NCI-H1048 (cell line): ENCODE measurements around the gene SERPINH1.

ENCODE experiments used
- DNase-seq: peaks from one replicate; lab custom pipeline; 2025; lab: John Stamatoyannopoulos, UW

The SERPINH1 gene

DNA sequence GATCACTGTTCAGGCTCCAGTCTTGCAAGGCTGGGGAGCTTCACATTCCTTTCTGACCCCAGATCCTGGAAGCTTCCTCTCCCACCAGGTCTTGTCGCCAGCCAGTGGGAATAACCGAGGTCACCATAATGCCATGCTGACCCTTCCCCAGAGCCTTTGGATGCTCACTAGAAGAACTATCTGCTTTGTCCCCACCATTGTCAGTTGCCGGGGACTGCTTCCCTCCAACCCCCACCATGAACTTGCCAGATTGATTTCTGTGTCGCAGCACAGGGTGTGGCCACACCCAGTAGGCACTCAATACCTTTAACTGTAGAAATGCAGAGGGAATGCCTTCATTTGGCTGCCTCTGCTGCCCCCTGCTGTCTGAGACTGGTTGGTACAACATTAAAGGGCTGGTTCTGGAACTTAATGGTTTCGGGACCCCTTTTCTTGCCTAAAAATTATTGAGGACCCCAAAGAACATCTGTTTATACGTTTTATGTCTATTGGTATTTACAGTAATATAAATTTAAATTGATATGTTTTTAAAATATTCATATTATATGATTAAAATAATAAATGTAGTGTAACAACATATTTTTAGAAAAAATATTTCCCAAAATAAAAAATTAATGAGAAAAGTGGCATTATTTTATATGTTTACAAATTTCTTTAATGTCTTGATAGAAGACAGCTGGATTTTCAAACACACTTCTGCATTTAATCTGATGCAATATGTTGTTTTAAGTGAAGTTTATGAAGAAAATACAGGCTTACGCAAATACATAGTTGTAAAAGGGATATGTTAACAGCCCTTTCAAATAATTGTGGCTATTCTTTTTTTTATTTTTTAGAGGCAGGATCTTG is 29.6 kb upstream of the SERPINH1 start:
- DNase-seq: no peak

DNA sequence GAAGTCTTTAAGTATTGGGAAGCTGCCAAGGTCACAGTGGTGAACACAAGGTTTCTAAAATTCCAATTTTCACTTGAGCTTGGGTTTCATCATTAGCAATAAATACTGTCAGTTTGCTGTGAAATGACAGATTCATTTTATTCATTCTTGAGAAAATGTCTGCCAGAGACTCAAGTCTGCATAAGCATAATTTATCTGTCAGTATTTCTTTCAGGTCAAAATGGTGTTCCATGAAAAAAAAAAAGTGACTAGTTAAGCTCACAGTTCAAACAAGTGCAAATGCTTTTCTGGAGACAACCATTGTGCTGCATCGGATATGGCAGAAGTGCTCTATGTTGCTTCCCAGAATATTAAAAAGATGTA is 28.2 kb upstream of the SERPINH1 start:
- DNase-seq: no peak

- no peak for DNase-seq
These were observed 27.6 kb upstream of the SERPINH1 start for GRCh38 chr11:75534259-75535069.

DNA sequence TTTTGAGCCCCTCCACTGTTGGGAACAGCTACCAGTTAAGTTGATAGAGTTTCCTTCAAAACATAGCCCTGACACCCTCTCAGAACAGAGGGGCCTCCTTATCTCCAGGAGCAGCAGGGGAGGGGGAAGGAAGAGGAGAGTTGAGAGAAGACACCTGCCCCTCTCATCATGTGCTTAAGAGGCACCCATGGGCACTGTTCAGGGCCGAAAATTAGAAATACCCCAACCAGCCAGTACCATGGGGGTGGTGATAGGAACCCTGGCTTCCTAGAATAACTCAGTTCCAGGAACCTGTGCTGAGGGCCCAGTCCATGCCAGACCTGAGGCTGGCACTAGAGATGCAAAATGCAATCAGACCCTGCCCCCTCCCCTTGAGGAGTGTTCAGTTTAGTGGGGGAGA is 27.0 kb upstream of the SERPINH1 start:
- no peak for DNase-seq

- DNase-seq: no peak
These were observed 25.0 kb upstream of the SERPINH1 start for GRCh38 chr11:75536786-75537641.

DNA sequence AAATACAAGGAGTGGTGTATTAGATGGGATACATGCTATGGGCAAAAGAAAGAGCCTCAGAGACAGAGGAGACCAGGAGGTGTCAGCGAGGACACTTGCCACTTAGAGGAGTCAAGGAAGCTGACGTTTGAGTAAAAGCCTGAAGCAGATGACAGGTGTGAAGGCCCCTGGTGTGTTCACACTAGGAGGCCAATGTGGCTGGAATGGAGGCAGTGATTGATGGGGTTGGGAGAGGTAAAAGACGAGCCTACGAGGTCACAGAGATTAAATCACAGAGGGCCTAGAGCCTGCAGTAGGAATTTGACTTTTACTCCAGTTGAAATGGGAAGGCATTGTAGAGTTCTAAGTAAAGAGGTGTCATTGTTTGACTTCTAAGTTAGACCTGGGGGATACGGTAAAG is 24.3 kb upstream of the SERPINH1 start:
- DNase-seq: no peak

DNA sequence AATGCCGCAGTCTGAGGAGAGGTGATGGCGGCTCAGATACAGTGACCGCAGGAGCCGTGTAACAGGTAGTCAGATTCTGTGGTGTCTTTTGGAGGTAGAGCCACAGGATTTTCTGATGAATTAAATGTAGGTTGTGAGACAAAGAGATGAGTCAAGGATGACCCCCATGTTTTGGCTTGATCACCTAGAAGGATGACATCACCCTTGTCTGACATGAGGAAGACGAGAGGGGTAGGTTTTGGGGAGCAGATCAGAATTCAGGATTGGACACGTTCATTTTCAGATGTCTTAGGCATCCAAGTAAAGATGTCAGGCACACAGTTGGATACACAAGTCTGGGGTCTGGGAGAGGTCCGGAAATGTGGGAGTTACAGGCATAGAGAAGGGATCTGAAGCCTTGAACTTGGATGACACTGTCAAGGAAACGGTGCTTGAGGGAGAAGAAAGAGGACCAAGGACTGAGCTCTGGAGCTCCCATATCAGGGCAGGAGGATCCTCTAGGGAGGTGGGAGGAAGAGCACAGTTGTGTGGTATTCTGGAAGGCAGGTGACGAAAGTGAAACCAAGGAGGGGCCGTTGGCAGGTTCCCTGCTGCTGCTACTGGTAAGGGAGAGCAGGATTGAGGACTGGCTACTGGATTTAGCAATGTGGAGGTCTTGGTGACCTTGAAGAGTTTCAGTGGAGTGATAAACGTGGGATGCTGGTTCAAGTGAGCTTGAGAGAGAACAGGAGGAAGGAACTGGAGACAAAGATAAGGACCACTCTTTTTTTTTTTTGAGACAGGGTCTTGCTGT is 23.7 kb upstream of the SERPINH1 start:
- no peak for DNase-seq

DNA sequence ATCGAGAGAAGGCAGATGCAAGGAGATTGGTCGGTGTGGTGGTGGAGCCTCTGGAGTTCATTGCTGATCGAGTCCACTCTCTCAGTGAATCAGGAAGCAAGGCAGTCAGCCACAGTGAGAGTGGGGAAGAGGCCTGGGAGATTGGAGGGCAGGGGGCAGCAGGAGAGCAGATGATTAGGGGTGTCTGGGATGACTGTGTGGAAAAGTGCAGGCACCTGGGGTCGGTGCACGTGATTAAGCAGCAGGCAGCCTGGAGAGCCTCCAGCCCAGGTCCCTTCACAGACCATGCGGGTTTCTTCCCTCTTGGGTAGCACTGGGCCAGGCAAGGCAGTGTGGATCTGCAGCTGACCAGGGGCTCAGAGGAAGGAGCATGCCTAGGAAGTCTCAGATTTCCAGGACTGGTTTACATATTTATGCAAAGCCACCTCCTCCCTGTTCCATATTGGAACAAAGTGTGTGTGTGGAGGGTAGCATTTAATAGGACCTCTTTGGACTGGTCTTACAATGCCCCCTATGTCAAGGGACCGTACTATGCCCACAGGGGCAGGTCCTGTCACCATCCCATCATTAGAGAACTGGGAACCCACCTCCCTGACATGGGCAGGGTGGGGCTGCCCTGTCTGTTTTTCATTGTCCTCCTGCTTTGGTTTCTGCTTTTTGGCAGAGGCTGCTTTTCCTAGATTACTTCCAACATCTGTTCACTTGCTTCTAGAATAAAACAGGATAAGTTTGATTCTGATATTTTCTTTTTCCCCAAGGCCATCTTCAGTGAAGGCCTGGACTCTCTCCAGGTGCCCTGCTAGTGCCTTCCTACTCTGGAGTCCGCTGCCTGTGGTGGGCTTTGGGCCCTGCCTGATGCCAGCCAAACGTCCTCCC is 22.4 kb upstream of the SERPINH1 start:
- no peak for DNase-seq

- no peak for DNase-seq
These were observed 20.6 kb upstream of the SERPINH1 start for GRCh38 chr11:75541193-75542087.

- DNase-seq: no peak
These were observed 20.0 kb upstream of the SERPINH1 start for GRCh38 chr11:75542088-75542438.

DNA sequence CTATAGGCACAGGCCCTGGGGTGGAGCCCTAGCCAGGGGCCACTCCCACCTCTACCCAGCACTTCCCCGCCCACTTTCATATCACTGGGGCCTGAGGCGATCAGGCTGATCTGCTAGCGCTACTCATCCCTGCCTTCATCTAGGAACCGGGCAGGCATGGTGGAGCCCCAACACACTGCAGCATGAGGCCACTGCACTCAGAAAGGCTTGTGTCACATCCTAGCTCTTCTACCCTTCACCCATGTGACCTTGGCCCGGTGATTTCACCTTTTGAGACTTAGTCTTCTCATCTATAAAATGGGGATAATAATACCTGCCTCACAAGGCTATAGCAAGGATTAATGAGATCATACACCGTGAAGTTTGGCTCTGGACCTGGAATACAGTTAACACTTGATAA is 18.2 kb upstream of the SERPINH1 start:
- DNase-seq: no peak

DNA sequence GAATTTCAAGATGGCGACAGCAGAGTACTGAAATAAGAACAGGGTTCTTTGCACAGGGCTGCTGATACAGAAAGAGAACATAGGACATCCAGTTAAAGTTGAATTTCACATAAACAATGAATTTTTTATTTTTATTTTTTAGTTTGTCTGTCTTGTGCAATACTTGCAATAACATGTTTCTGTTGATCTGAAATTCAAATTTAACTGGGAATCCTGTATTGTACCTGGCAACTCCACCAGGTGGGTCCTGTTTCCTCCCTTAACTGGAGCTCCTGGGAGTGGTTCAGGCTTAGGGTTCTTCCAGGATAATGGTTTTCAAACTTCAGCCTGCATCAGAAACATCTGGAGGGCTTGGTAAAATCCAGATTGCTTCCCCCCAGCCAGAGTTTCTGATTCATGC is 14.9 kb upstream of the SERPINH1 start:
- DNase-seq: no peak

- DNase-seq: no peak
These were observed 14.4 kb upstream of the SERPINH1 start for GRCh38 chr11:75547617-75548058.

DNA sequence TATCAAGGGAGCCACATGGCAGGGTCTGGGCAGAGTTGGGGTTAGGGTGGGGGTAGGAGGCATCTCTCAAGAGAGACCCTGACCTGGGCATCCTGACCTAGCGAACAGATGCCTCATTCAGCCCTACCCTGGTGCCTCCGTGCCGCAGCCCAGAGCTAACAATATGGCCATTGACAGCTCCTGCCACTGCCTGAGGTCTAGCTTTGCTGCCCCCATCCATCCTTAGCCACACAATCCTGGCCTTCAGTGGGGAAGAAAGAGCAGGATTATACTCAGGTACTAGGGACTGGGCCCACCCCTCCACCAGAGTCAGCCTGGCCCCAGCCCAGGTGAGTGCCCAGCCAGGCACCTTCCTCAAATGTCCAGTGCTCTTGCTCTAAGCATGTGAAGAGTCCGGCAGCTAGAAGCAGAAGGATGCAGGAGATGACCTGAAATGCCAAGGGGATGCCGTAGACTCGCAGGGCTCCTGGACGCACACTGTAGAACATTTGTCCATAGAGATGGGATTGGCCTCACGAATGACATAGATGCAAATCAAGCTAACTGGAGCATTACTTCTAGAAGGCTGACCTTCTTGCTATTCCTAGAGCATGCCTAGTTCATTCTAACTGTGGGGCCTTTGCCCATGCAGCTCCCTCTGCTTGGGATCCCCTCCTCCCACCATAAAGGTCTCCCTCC is 13.3 kb upstream of the SERPINH1 start:
- DNase-seq: no peak

DNA sequence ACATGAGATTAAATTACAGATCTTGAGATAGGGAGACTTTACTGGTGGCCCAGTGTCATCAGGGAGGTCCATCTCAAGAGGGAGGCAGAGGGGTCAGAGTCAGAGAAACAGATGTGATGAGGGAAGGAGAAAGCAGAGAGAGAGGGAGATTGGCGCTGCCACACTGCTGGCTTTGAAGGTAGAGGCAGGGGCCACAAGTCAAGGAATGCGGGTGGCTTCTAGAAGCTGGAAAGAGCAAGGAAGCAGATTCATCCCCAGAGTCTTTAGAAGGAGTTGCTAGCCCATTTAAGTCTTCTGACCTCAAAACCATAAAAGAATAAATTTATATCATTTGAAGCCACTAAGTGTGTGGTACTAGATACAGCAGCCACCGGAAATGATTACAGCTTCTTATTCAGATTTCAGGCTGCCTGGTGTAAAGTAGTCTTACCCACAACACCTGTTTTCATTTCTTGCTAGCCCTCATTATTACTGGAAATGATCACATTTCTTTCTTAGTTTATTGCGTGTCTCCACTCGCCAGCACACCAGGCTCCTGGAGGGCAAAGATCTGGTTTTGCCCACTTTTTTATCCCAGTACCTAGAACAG is 12.6 kb upstream of the SERPINH1 start:
- no peak for DNase-seq

GRCh38 chr11:75553182-75553581 is 8.9 kb upstream of the SERPINH1 start:
- DNase-seq: no peak

DNA sequence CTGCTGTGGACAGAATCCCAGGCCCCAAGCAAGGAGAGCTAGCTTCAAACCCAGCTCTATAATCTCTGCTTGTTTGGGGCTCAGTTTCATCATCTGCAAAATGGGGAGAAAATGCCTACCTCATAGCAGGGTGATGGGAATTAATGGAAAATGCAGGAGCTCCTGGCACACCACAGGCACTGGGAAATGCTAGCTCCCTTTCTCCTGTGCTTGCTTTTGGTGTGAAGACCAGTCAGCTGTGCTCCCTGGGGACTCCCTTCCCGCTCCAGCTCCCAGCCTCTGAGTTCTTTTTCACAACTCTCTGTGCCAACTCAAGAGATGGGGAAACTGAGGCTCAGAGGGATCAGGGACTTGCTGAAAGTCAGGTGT is 8.2 kb upstream of the SERPINH1 start:
- DNase-seq: no peak

DNA sequence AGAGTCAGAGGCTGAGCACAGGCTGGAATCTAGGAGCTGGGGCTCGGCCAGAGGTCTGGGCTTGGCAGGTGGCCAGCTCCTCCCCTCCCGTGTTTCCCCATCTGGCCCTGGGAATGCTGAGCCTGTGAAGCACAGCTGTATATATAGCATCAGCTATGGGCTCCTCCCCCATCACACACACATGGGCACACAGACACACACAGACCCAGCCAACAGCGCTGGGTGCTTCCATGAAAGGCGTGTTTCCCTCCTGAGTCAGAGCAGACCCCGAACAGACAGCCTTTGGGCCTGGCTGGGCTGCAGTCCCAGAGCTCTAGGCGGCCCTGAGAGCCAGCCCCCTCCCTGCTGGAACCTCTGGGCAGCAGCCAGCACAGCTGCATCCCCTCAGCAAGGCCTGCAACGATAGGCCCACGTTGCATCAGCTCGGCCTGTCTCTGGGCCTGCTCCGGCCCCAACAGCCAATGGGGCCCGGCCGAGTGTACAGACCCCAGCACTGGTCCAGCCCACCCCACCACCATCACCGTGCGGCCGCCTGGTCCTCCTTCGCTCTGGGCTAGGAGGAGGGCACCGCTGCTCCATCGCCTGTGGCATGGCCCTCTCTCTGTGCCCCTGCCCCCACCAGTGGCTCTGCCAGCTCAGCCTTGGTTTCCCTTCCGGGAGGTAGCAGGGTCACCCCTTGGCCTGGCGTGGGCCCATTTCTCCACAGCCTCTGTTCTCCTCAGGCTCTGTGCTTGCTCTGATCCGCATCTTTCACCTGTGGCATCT is 7.6 kb upstream of the SERPINH1 start:
- DNase-seq: no peak
